Upper lobe of left lung (tissue), 4 donors: ENCODE measurements around the gene ANO6.

Experiments
- EP300 ChIP-seq, 4 donors: sonication (generic); formaldehyde crosslinking; IDR thresholded peaks; one replicate each; pipeline ENCODE4 v1.5.1; 2017; ENCODE audit warnings: antibody characterized with exemption in 4 of 4, control low read depth in 2 of 4
- POLR2A ChIP-seq, 4 donors: fragments of 450-650 bp; IDR thresholded peaks; one replicate each; pipeline ENCODE4 v1.5.1; 2016 to 2017; ENCODE audit warnings: antibody characterized with exemption in 4 of 4, mild to moderate bottlenecking in 2 of 4
- POLR2AphosphoS5 ChIP-seq, 2 donors: sonication (generic); formaldehyde crosslinking; IDR thresholded peaks; one replicate each; pipeline ENCODE4 v1.5.1; 2017; ENCODE audit warnings: antibody characterized with exemption in 2 of 2
- TF ChIP-seq, protein P1 (sequence below), 6 experiments: fragments of 450-650 bp in 4 of 6; fragments of 200-600 bp in 2 of 6; sonication (generic) in 2 of 6; IDR thresholded peaks; one replicate each; pipeline ENCODE4 v1.5.1; 2016 to 2019; ENCODE audit warnings: antibody characterized with exemption in 6 of 6

- TF ChIP-seq, protein P1, sequence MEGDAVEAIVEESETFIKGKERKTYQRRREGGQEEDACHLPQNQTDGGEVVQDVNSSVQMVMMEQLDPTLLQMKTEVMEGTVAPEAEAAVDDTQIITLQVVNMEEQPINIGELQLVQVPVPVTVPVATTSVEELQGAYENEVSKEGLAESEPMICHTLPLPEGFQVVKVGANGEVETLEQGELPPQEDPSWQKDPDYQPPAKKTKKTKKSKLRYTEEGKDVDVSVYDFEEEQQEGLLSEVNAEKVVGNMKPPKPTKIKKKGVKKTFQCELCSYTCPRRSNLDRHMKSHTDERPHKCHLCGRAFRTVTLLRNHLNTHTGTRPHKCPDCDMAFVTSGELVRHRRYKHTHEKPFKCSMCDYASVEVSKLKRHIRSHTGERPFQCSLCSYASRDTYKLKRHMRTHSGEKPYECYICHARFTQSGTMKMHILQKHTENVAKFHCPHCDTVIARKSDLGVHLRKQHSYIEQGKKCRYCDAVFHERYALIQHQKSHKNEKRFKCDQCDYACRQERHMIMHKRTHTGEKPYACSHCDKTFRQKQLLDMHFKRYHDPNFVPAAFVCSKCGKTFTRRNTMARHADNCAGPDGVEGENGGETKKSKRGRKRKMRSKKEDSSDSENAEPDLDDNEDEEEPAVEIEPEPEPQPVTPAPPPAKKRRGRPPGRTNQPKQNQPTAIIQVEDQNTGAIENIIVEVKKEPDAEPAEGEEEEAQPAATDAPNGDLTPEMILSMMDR (IDR thresholded peaks at IDR 0.05), result peak in 2 of 6 experiments; percentile 7 to 18
- TF ChIP-seq POLR2A (IDR thresholded peaks at IDR 0.05) (no peak), POLR2AphosphoS5 (IDR thresholded peaks at IDR 0.05) (no peak), EP300 (IDR thresholded peaks at IDR 0.05) (no peak)
These were observed 28.9 kb downstream of the ANO6 start for GRCh38 chr12:45244561-45245343.
